Measurements from ENCODE around the gene PGD.
"Not testable (repeated sequence)": the region's sequence is repeated elsewhere in the genome, so short reads cannot be mapped to it uniquely, and the experiment has no call there.

Gene PGD

DNA sequence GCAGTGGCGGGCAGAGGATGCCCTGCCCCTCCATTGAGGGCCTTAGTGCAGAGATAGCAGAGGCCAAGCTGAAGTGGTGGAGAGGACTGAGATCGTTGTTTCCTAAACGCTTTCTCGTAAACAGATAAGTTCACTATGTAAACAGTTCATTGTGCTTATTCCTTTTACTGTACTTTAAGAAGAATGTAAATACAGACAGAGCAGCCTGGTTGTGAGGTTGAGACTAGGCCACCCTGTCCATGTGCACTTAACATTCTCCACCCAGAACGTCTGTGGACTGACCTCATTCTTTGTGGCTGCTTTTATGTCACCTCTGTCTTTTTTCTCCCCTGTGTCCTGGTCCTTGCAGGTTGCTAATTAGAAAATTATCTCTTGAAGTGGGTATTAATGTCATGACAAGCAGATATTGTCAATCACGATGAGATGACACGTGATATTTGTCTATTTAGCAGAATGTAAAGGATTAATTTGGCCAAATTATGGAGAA is 39.9 kb downstream of the PGD start:
- H3K27ac Mint-ChIP-seq, result no peak overlapping the region
- DNase-seq, result no peak
- H3K27me3 Mint-ChIP-seq, result no peaks in the 10 kb centered on the region
- H3K9me3 Mint-ChIP-seq, result no peaks in the 10 kb centered on the region
- H3K4me3 Mint-ChIP-seq, result no peak overlapping the region
- H3K36me3 Mint-ChIP-seq (ENCODE audit: low read depth), result peaks cover 32% of the 10 kb centered on the region
- H3K4me1 Mint-ChIP-seq (ENCODE audit: low read depth), result no peaks in the 10 kb centered on the region

DNA sequence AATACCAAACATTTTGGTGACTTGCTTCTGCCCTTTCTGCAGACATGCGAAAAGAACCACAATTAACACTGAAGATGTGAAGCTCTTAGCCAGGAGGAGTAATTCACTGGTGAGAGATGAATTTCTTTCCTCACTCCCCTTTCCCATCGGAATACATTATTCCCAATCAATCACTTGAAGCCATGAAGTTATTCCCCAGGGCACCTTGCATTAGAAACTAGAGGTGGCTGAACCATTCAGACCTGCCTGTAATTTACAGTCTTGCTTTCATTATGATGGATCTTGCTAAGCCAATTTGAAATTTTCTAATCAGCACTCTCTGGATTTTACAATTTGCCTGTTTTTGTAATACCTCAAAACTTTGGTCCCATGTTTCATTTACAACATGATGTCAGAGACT is 41.4 kb downstream of the PGD start:
- Mint-ChIP-seq H3K27me3 (no peaks in the 10 kb centered on the region), H3K4me1 (ENCODE audit: low read depth) (peaks cover 5% of the 10 kb centered on the region), H3K9me3 (no peaks in the 10 kb centered on the region), H3K27ac (no peak overlapping the region), H3K4me3 (no peak overlapping the region), H3K36me3 (ENCODE audit: low read depth) (peaks cover 38% of the 10 kb centered on the region)
- DNase-seq, result no peak

DNA sequence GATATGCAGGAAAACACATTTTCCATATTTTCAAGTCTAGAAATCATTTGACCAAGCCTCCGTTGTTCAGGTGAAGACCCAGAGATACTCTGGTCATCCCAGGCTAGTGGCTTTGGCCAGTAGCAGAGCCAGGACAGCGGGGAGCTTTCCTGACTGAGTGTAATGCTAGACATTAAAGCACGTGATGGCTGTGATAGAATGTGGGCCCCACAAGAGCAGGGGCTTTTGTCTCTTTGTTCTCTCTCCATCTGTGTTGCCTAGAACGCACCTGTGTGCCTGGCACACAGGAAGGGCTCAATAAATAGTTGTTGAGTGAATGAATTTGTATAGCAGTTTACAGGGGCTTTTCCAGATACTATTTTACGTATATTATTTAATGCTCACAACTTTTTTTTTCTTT is 41.9 kb downstream of the PGD start:
- H3K36me3 Mint-ChIP-seq (ENCODE audit: low read depth), result peaks cover 37% of the 10 kb centered on the region
- DNase-seq, result no peak
- no peak overlapping the region for H3K4me3 Mint-ChIP-seq
- peaks cover 5% of the 10 kb centered on the region for H3K4me1 Mint-ChIP-seq (ENCODE audit: low read depth)
- H3K9me3 Mint-ChIP-seq, result no peaks in the 10 kb centered on the region
- H3K27me3 Mint-ChIP-seq, result no peaks in the 10 kb centered on the region
- H3K27ac Mint-ChIP-seq, result no peak overlapping the region

DNA sequence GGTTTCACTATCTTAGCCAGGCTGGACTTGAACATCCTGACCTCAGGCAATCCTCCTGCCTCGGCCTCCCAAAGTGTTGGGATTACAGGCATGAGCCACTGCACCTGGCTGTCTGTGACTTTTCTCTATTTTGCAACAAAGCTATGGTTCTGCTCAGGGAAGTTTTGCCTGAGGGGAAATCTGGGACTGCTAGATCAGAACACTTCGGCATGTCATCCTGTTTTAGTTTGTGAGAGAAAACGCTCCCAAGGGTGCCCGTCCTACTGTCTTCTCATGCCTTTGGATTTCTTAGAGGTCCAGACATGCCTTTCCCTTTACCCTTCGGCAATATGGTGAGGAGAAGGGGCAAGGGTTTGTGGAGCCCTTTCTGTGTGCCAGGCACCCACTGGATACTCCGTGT is 45.4 kb downstream of the PGD start:
- H3K27me3 Mint-ChIP-seq, result no peaks in the 10 kb centered on the region
- no peak overlapping the region for H3K27ac Mint-ChIP-seq
- no peaks in the 10 kb centered on the region for H3K9me3 Mint-ChIP-seq
- no peak overlapping the region for H3K4me3 Mint-ChIP-seq
- no peak for DNase-seq
- peaks cover 30% of the 10 kb centered on the region for H3K36me3 Mint-ChIP-seq (ENCODE audit: low read depth)
- peaks cover 5% of the 10 kb centered on the region for H3K4me1 Mint-ChIP-seq (ENCODE audit: low read depth)

DNA sequence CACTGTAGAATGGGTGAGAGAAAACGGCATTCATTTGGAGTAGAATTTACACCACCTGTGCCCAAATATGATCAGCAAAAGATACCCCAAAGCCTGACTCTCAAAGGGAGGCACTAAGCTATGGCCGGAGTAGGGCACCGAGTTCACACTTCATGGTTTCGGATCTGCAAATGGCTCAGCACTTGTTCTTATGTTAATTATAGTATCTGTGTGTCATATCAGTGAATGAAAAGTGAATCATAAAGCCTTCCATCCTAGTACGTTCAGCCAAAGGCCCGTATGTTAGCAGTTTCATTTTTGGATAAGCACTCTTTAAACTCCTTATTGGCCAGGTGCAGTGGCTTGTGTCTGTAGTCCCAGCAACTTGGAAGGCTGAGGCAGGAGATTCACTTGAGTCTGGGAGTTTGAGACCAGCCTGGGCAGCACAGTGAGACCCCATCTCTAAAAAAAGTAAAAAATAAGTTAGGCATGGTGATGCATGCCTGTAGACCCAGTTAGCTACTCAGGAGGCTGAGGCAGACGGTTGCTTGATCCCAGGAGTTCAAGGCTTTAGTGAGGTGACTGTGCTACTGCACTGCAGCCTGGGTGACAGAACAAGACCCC is 46.0 kb downstream of the PGD start:
- Mint-ChIP-seq H3K27me3 (no peaks in the 10 kb centered on the region), H3K4me1 (ENCODE audit: low read depth) (peaks cover 5% of the 10 kb centered on the region), H3K4me3 (no peak overlapping the region), H3K36me3 (ENCODE audit: low read depth) (peaks cover 30% of the 10 kb centered on the region), H3K27ac (no peak overlapping the region), H3K9me3 (no peaks in the 10 kb centered on the region)
- DNase-seq, result no peak

DNA sequence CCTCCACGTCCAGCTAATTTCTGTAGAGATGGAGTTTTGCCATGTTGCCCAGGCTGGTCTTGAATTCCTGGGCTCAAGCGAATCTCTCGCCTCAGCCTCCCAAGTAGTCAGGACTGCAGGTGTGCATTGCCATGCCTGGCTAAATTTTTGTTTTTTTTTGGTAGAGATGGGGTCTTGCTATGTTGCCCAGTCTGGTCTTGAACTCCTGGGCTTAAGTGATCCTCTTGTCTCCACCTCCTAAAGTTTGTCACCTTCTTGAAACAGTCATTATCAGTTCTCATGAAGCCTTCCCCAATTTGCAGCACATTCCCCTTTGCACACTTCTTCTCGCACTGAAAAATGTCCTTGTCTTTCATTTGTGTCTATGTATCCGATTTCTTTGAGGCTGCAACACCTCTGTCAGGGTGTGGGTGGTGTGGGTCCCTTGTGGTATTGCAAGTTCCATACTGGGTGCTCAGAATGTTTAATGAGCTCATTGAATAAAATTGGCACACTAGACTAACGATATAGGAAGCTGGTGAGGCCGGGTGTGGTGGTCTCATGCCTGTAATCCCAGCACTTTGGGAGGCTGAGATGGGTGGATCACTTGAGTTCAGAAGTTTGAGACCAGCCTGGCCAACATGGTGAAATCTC is 48.0 kb downstream of the PGD start:
- Mint-ChIP-seq H3K27ac (no peak overlapping the region), H3K4me1 (ENCODE audit: low read depth) (peaks cover 5% of the 10 kb centered on the region), H3K36me3 (ENCODE audit: low read depth) (peaks cover 19% of the 10 kb centered on the region), H3K9me3 (no peaks in the 10 kb centered on the region), H3K27me3 (no peaks in the 10 kb centered on the region), H3K4me3 (no peak overlapping the region)
- no peak for DNase-seq

DNA sequence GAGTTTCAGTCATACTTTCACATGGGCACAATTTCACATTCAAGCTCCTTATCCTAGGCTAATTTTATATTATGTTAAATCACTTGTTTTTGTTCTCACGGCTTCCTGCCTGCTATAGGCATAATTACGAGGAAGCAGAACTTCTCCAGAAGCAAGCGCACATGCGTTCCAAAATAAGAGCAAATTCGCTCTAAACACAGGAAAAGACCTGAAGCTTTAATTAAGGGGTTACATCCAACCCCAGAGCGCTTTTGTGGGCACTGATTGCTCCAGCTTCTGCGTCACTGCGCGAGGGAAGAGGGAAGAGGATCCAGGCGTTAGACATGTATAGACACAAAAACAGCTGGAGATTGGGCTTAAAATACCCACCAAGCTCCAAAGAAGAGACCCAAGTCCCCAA is 50.9 kb downstream of the PGD start, which contains the start of gene CORT:
TSS of gene CORT (plus strand) at position 281 of the 400 bp plus-strand sequence. CDS start 193 bp downstream, outside the sequence.
- Mint-ChIP-seq H3K27ac (no peak within 1 kb of the TSS), H3K36me3 (ENCODE audit: low read depth) (peaks cover 16% of the 10 kb centered on the region), H3K4me1 (ENCODE audit: low read depth) (peaks cover 3% of the 10 kb centered on the region), H3K9me3 (no peaks in the 10 kb centered on the region), H3K27me3 (no peaks in the 10 kb centered on the region), H3K4me3 (no peak within 1 kb of the TSS)
- no peak for DNase-seq

DNA sequence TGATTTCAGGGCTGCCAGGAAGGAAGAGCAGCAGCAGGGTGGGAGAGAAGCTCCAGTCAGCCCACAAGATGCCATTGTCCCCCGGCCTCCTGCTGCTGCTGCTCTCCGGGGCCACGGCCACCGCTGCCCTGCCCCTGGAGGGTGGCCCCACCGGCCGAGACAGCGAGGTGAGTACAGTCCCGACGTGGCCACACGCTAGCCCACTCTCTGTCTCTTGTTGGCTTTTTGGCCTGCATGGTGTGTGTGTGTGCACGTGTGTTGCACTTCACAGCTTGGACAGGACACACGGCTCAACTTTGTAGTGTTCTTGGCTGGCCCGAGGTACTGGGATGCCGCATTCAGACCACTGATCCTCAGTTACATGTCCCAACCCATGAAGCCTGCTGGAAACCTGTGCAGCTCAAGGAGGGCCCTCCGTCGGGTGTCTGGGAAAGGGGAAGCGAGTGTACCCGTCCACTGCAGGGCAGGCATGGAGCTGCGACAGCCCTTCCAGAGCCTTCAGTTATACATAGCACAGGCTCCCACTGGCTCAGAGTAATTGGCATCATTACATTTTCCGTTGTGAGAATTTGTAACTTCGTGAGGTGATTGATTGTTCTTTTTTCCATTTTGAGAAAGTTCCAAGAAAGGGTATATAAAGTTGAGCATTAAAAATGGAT is 51.4 kb downstream of the PGD start:
- peaks cover 16% of the 10 kb centered on the region for H3K36me3 Mint-ChIP-seq (ENCODE audit: low read depth)
- no peak for DNase-seq
- no peaks in the 10 kb centered on the region for H3K9me3 Mint-ChIP-seq
- no peaks in the 10 kb centered on the region for H3K4me1 Mint-ChIP-seq (ENCODE audit: low read depth)
- no peaks in the 10 kb centered on the region for H3K27me3 Mint-ChIP-seq
- no peak overlapping the region for H3K4me3 Mint-ChIP-seq
- no peak overlapping the region for H3K27ac Mint-ChIP-seq

DNA sequence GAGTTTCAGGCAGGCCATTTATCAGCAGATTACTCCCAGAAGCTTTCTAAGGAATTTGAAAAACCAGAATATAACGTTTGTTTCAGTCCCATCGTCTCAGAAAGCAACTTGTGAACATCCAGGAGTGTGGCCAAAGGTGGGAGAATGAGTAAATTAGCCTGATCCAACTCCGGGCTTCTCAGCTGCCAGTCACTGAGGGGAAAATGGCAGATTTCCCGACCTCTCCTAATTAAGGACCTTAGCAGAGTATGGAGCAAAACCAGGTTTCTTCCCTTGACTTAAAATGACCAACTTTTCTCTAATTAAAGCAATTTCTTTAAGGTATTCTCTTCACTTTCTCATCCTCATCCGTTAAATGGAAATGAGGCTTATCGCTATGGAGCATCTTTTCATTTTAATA is 52.0 kb downstream of the PGD start:
- no peaks in the 10 kb centered on the region for H3K9me3 Mint-ChIP-seq
- no peak overlapping the region for H3K4me3 Mint-ChIP-seq
- H3K27me3 Mint-ChIP-seq, result no peaks in the 10 kb centered on the region
- H3K4me1 Mint-ChIP-seq (ENCODE audit: low read depth), result no peaks in the 10 kb centered on the region
- no peak overlapping the region for H3K27ac Mint-ChIP-seq
- no peak for DNase-seq
- peaks cover 17% of the 10 kb centered on the region for H3K36me3 Mint-ChIP-seq (ENCODE audit: low read depth)

DNA sequence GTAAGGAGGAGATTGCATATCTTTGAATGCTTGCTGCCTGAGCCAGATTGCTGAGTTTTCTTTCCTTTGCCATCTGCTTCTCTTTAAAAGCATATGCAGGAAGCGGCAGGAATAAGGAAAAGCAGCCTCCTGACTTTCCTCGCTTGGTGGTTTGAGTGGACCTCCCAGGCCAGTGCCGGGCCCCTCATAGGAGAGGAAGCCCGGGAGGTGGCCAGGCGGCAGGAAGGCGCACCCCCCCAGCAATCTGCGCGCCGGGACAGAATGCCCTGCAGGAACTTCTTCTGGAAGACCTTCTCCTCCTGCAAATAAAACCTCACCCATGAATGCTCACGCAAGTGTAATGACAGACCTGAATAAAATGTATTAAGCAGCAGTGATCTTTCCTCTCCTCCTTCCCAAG is 52.4 kb downstream of the PGD start:
- Mint-ChIP-seq H3K4me3 (no peak overlapping the region), H3K27ac (no peak overlapping the region), H3K36me3 (ENCODE audit: low read depth) (peaks cover 21% of the 10 kb centered on the region), H3K27me3 (no peaks in the 10 kb centered on the region), H3K9me3 (no peaks in the 10 kb centered on the region), H3K4me1 (ENCODE audit: low read depth) (no peaks in the 10 kb centered on the region)
- no peak for DNase-seq

DNA sequence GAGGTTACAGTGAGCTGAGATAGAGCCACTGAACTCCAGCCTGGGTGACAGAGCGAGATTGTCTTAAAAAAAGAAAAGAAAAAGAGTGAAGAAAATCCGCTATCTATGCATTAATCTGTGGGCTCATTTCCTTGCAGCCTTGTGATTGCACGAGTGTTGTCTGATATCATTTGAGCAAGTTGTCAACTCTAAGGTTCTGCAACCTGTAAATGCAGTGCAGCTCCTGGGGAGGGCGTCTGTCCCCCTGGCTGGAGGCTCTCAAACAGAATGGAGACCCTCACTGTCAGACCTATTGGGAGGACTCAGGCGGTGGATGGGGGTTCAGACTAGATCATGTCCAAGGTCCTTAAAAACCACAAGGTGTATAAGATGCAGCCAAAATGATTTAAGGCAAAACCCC is 57.2 kb downstream of the PGD start:
- H3K4me3 Mint-ChIP-seq, result no peak overlapping the region
- H3K9me3 Mint-ChIP-seq, result no peaks in the 10 kb centered on the region
- no peak for DNase-seq
- H3K27me3 Mint-ChIP-seq, result no peaks in the 10 kb centered on the region
- H3K27ac Mint-ChIP-seq, result no peak overlapping the region
- peaks cover 49% of the 10 kb centered on the region for H3K36me3 Mint-ChIP-seq (ENCODE audit: low read depth)
- peaks cover 6% of the 10 kb centered on the region for H3K4me1 Mint-ChIP-seq (ENCODE audit: low read depth)

DNA sequence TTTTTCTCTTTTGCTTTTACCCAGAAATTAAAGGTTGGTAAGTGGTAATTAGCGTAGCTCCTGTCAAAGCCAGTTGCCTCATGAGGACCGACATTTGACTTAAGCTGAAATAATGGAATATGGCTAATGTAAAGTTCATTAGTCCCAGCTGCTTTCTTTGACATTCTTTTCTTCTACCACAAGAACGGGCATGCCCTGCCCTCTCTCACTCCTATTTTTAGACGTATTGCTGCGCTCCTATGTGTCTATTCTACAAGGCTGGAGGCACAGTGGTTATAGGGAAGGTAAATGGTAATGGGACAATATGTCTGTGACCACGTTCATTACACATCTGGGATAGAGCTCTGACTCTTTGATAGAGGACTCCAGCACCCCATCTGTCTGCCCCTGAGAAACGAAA is 57.8 kb downstream of the PGD start:
- no peaks in the 10 kb centered on the region for H3K27me3 Mint-ChIP-seq

DNA sequence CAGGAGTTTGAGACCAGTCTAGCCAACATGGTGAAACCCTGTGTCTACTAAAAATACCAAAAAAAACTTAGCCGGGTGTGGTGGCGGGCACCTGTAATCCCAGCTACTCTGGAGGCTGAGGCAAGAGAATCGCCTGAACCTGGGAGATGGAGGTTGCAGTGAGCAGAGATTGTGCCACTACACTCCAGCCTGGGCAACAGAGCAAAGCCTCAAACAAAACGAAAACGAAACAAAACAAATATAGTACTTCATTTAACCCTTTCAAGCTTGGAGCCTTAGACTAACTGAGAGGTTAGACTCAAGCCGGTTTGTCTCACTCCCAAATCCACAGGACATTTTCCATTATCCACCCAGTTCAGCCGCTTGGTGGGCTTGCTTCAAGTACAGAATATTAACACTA is 58.6 kb downstream of the PGD start:
- not testable (repeated sequence) for H3K27me3 Mint-ChIP-seq; H3K4me1 Mint-ChIP-seq (ENCODE audit: low read depth); H3K9me3 Mint-ChIP-seq; DNase-seq; H3K4me3 Mint-ChIP-seq
- H3K27ac Mint-ChIP-seq, result peak overlapping the region; percentile 2
- peaks cover 63% of the 10 kb centered on the region for H3K36me3 Mint-ChIP-seq (ENCODE audit: low read depth)

More for the DNA sequence above, 57.8 kb downstream of the PGD start:
- Mint-ChIP-seq H3K4me3 (no peak overlapping the region), H3K27ac (peak overlapping the region; percentile 2), H3K4me1 (ENCODE audit: low read depth) (peaks cover 6% of the 10 kb centered on the region), H3K36me3 (ENCODE audit: low read depth) (peaks cover 55% of the 10 kb centered on the region), H3K9me3 (no peaks in the 10 kb centered on the region)
- DNase-seq, result no peak

DNA sequence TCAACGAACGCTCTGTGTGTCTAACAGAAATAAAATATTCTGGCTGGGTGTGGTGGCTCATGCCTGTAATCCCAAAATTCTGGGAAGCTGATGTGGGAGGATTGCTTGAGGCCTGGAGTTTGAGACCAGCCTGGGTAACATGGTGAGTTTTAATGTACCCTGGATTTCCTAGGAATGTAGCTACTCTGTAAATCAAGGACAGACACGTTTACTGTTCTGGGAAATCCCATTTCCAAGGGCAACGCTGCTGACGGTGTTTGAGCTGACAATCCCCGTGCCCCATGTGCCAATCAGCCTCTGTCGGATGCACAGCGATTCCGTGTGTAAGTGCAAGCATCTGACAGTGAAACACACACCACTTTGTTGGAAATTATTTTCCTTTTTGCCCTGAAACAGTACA is 59.0 kb downstream of the PGD start:
- DNase-seq, result no peak
- no peak overlapping the region for H3K27ac Mint-ChIP-seq
- peaks cover 6% of the 10 kb centered on the region for H3K4me1 Mint-ChIP-seq (ENCODE audit: low read depth)
- no peak overlapping the region for H3K4me3 Mint-ChIP-seq
- no peaks in the 10 kb centered on the region for H3K9me3 Mint-ChIP-seq
- peaks cover 68% of the 10 kb centered on the region for H3K36me3 Mint-ChIP-seq (ENCODE audit: low read depth)
- no peaks in the 10 kb centered on the region for H3K27me3 Mint-ChIP-seq

DNA sequence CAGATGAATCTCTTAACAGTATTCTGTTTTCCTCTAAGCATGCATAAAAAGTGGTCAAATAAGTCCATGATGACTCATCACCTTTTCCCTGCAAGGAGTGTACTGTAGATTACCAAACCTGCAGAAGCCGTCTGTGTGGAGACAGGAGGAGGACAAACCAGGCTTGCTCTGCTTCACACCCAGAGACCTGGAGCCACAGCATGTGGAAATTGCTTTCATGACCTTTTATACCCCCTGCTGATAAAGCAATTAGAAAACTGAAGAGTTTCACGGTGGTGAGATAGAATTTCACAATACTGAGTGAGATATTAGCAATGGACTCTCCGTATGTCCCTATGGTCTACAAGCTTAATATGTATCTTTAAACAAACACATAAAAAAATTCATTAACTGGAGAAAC is 60.3 kb downstream of the PGD start:
- peaks cover 6% of the 10 kb centered on the region for H3K4me1 Mint-ChIP-seq (ENCODE audit: low read depth)
- H3K36me3 Mint-ChIP-seq (ENCODE audit: low read depth), result peaks cover 75% of the 10 kb centered on the region
- no peak overlapping the region for H3K4me3 Mint-ChIP-seq
- H3K27me3 Mint-ChIP-seq, result no peaks in the 10 kb centered on the region
- no peaks in the 10 kb centered on the region for H3K9me3 Mint-ChIP-seq
- peak overlapping the region; percentile 63 for H3K27ac Mint-ChIP-seq
- DNase-seq, result no peak
